Ishikawa (cell line): ENCODE data around the gene MLN.

Source experiments
- CEBPB ChIP-seq: IDR thresholded peaks from 2 replicates; pipeline ENCODE4 v1.6.1; 2012
- CREB1 ChIP-seq: IDR thresholded peaks from 2 replicates; pipeline ENCODE4 v1.6.1; 2012; ENCODE audit warnings: low read depth
- EGR1 ChIP-seq: IDR thresholded peaks from 2 replicates; pipeline ENCODE4 v1.6.1; 2012
- EP300 ChIP-seq: IDR thresholded peaks from 2 replicates; pipeline ENCODE4 v1.6.1; 2012; ENCODE audit warnings: borderline replicate concordance
- FOXM1 ChIP-seq: IDR thresholded peaks from 2 replicates; pipeline ENCODE4 v1.6.1; 2012; ENCODE audit warnings: low read depth, borderline replicate concordance
- MAX ChIP-seq: IDR thresholded peaks from 2 replicates; pipeline ENCODE4 v1.6.1; 2012
- NFIC ChIP-seq: IDR thresholded peaks from 2 replicates; pipeline ENCODE4 v1.6.1; 2012
- RAD21 ChIP-seq: IDR thresholded peaks from 2 replicates; pipeline ENCODE4 v1.6.1; 2012; ENCODE audit warnings: low read depth
- REST ChIP-seq: IDR thresholded peaks from 2 replicates; pipeline ENCODE4 v1.6.1; 2012; ENCODE audit warnings: low read depth, mild to moderate bottlenecking
- TAF1 ChIP-seq: IDR thresholded peaks from 2 replicates; pipeline ENCODE4 v1.6.1; 2012; ENCODE audit warnings: low read depth, mild to moderate bottlenecking
- TCF12 ChIP-seq: IDR thresholded peaks from 2 replicates; pipeline ENCODE4 v1.6.1; 2012; ENCODE audit warnings: low read depth
- TEAD4 ChIP-seq: IDR thresholded peaks from 2 replicates; pipeline ENCODE4 v1.6.1; 2012
- USF1 ChIP-seq: IDR thresholded peaks from 2 replicates; pipeline ENCODE4 v1.6.1; 2012
- YY1 ChIP-seq: IDR thresholded peaks from 2 replicates; pipeline ENCODE4 v1.6.1; 2012; ENCODE audit warnings: low read depth
- ZBTB7A ChIP-seq: IDR thresholded peaks from 2 replicates; pipeline ENCODE4 v1.6.1; 2012; ENCODE audit warnings: low read depth

Gene MLN

GRCh38 chr6:33820243-33820642 is 16.4 kb upstream of the MLN start:
- no peak for TF ChIP-seq TAF1
- TF ChIP-seq EP300: no peak
- no peak for TF ChIP-seq FOXM1
- TF ChIP-seq TEAD4: no peak
- TF ChIP-seq EGR1: no peak
- no peak for TF ChIP-seq ZBTB7A
- no peak for TF ChIP-seq RAD21
- TF ChIP-seq CEBPB: no peak
- TF ChIP-seq REST: no peak
- TF ChIP-seq MAX: no peak
- TF ChIP-seq CREB1: no peak
- TF ChIP-seq USF1: no peak
- TF ChIP-seq TCF12: no peak

GRCh38 chr6:33819021-33819420 is 15.2 kb upstream of the MLN start:
- TF ChIP-seq CEBPB: no peak
- TF ChIP-seq MAX: no peak
- no peak for TF ChIP-seq TAF1
- TF ChIP-seq NFIC: no peak
- no peak for TF ChIP-seq CREB1
- no peak for TF ChIP-seq TCF12
- TF ChIP-seq REST: no peak
- TF ChIP-seq EGR1: no peak
- TF ChIP-seq TEAD4: no peak
- TF ChIP-seq EP300: no peak
- TF ChIP-seq RAD21: no peak
- TF ChIP-seq ZBTB7A: no peak
- no peak for TF ChIP-seq FOXM1
- no peak for TF ChIP-seq YY1
- no peak for TF ChIP-seq USF1

- TF ChIP-seq REST: no peak
- no peak for TF ChIP-seq ZBTB7A
- TF ChIP-seq EGR1: no peak
- TF ChIP-seq TAF1: no peak
- TF ChIP-seq RAD21: no peak
- TF ChIP-seq CEBPB: no peak
- no peak for TF ChIP-seq YY1
- TF ChIP-seq TEAD4: no peak
- TF ChIP-seq NFIC: no peak
- TF ChIP-seq FOXM1: no peak
- TF ChIP-seq USF1: no peak
- no peak for TF ChIP-seq MAX
- no peak for TF ChIP-seq EP300
- no peak for TF ChIP-seq TCF12
Observed at GRCh38 chr6:33818293-33818692, 14.5 kb upstream of the MLN start.

- no peak for TF ChIP-seq FOXM1
- TF ChIP-seq YY1: no peak
- no peak for TF ChIP-seq TAF1
- no peak for TF ChIP-seq NFIC
- no peak for TF ChIP-seq MAX
- no peak for TF ChIP-seq EGR1
- no peak for TF ChIP-seq RAD21
- TF ChIP-seq USF1: no peak
- no peak for TF ChIP-seq REST
- TF ChIP-seq TCF12: no peak
- no peak for TF ChIP-seq EP300
- TF ChIP-seq CEBPB: no peak
- no peak for TF ChIP-seq CREB1
- no peak for TF ChIP-seq TEAD4
Observed at GRCh38 chr6:33817489-33817888, 13.7 kb upstream of the MLN start.
